NCI-H1694 (cell line): ENCODE results near the gene MXD1.
"Not testable (repeated sequence)": the region's sequence is repeated elsewhere in the genome, so short reads cannot be mapped to it uniquely, and the experiment has no call there.

Experiments
- DNase-seq: peaks from one replicate; lab custom pipeline; 2025; lab: John Stamatoyannopoulos, UW

MXD1 gene

DNA sequence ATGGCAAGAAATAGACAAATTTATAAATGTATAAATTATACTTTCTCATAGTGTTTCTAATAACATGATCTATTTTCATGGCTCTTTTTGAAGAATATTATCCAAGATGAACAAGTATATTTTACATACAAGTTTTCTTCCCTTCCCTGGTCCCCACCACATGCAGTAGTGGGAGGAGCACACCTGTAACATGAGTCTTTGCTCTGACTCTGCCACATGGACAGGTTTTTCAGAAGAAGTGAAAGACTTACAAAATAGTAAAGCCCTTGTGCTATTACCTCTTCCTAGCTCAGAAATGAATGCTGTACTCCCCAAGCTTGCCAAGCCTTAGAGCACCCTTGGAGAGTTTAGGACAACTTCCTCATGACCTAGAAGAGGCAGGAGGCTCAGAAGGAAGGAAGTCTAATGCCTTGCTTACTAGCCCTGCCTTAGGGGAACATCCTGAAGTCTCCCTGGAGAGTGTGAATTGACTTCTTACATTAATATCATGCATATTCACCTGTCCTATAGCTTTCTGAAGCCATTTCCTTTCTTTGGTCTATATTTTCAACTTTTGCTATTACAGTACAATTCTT is 18.4 kb downstream of the MXD1 start:
- no peak for DNase-seq

DNA sequence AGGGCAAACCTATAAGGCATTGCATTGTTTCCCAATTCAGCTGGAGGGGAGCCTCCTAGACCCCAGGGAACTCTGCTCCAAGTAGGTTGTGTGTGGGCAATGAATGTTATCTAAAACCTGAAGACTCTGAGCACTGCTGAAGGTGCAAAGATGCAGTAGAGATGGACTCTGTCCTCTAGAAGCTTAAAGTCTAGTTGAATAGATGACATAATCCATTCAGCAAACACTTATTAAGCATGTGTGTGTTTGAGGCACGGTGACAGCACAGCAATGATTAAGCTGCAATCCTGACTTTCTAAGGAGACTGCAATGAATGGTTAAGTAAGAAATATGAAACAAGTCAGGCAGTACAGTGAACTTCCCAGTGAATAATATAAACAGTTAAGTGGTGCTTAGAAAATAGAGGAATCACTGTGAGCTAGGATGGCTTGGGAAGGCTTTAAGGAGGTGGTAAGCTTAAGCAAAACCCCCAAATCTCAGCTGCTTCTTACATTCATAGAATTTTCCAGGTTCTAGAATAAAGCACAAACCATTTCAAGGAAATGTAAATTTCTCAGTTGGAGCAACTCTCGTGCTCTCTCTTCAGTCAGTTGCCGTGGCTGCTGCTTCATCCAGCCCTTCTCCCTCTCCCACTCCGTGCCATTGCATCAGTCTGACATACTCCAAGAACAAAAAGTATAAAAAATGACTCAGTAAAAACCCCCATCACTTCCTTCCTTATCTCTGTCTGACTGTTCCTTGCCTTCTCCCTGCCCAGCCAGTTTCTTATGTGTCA is 19.1 kb downstream of the MXD1 start:
- no peak for DNase-seq

DNA sequence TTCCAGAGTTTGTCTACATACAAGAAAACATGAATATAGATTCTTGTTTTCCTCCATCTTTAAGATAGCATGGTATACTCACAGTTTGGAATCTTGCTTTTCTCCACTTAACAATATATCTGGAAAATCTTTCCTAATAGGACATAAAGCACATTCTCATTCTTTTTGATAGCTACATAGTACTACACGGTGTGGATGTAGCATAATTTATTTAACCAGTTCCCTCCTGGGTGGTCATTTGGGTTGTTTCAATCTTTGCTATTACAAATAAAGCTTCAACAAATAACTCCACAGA is 19.7 kb downstream of the MXD1 start:
- no peak for DNase-seq

DNA sequence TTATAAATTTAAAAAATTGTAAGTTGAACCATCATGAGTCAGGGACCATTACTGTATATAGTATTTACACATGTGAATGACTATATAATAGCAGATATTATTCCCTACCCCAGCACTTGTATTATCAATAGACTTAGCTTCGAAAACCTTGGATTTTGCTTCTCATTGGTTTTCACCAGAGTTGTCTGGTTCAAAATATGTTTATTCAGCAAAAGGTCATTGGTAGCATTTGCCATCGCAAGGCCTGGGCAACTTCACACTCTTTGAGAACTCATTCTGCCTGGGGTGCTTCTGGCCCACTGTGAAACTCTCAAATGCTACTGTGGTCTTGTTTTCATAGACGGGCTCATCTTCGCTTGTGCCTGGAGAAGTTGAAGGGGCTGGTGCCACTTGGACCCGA is 20.1 kb downstream of the MXD1 start:
- no peak for DNase-seq

GRCh38 chr2:69936906-69937305 is 22.0 kb downstream of the MXD1 start:
- no peak for DNase-seq

DNA sequence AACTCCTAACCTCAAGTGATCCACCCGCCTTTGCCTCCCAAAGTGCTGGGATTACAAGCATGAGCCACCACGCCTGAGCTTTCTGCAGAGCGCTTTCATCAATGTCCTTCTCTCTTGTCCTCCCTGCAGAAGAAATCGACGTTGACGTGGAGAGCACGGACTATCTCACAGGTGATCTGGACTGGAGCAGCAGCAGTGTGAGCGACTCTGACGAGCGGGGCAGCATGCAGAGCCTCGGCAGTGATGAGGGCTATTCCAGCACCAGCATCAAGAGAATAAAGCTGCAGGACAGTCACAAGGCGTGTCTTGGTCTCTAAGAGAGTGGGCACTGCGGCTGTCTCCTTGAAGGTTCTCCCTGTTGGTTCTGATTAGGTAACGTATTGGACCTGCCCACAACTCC is 23.1 kb downstream of the MXD1 start:
- no peak for DNase-seq

- DNase-seq, result no peak
Measured at GRCh38 chr2:69939722-69940121, 24.8 kb downstream of the MXD1 start.

DNA sequence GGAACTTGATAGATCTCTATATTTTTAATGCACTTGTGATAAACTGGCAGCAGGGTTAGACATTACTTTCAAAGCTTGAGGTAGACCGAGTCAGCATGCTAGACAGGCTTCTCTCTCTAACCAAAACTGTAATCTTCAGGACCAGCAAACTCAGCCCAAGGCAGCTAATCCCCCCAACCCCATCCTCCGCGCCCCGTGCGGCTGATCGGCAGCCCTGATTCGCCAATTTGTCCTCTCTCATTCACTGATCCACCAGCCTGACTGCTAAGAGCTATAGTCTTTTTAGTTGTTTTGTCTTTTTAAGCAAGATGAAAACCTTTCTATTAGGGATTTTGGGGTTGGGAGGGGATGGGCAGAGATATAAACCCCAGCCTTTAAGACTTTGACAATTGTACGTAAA is 25.8 kb downstream of the MXD1 start:
- DNase-seq, result no peak

DNA sequence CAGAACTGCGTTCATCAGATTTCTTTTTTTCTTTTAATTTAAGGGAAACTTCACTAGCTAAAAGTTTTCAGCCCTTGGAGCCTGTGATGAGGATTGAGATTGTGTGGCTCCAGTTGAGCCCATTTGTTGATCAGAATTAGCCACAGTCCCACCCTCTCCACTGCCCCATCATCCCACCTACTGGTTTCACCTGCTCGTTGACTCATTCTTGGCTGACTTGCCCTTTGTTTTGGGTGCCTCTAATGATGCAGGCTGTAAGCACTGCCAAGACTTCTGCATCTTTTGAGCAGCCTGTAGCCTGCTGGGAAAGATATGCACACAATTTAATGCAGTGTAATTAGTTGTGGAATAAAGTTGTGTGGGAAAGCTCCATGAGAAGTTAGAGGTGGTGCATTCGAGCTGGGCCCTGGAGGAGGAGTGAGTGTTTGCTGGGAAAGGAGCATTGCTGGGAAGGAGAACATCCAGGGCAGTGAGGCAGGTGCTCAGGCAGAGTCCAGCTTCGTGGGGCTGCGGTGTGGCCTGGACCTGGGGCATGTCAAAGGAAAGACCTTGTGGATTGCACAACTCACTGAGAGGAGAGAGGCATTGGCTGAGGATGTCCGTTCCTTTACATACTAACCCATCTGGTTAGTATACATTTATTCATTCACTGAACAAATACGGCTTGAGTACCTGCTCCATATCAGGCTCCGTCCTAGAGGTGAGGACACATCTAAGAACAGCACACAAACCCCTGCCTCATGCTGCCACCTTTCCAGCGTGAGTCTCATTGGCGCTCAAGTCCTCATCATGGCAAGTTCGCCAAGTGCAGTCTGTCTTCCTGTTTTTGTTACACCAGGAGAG is 28.3 kb downstream of the MXD1 start:
- DNase-seq, result no peak

DNA sequence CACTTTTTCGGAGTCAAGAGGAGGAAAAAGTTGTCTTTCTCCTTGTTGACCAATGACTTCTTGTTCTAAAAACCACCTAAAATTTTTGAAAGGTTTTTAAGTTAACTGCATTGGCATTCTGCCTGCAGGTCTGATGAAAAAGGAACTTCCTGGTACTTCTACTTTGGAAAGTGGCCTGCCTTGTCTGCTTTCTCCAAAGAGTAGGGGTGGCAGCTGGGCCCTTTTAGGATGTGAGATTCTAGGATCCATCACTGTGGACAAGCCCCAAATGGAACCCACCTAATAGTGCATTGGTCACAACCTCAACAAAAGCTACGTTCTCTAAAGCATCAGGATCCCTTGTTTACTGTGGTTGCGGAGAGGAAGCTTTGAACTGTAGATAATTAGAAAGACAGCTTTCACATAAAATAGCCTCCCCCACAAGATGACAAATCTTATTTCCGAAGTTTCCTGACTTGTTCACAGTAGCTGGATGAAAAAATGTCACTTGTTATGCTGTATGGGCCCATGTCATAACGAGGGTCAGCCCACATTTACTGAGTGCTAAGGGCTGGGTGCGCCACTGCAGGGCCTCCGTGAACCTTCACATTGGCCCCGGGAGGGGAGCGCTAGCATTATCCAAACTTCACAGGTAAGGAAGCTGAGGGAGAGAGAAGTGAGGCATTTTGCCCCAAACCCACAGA is 29.1 kb downstream of the MXD1 start:
- DNase-seq, result no peak

DNA sequence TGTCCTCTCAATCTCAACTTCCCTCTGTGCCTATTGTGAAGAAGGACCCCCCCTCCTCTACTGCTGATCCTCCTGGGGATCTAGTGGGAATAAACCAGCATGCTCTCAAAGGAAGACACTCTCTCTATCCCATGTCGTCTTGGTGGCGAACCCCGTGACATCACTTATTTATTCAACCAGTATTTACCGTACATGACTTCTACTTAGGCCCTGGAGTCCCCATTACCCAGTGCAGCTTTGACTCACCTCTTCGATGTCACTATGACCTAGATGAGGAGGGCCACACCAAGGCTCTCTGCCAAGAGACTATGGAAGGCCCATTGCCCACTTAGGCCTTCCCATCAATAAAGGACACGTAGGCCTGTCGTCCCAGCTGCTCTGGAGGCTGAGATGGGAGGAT is 29.8 kb downstream of the MXD1 start:
- DNase-seq, result no peak

- no peak for DNase-seq
Measured at GRCh38 chr2:69945441-69945840, 30.5 kb downstream of the MXD1 start.

- DNase-seq, result no peak
Measured at GRCh38 chr2:69945941-69946340, 31.0 kb downstream of the MXD1 start.

DNA sequence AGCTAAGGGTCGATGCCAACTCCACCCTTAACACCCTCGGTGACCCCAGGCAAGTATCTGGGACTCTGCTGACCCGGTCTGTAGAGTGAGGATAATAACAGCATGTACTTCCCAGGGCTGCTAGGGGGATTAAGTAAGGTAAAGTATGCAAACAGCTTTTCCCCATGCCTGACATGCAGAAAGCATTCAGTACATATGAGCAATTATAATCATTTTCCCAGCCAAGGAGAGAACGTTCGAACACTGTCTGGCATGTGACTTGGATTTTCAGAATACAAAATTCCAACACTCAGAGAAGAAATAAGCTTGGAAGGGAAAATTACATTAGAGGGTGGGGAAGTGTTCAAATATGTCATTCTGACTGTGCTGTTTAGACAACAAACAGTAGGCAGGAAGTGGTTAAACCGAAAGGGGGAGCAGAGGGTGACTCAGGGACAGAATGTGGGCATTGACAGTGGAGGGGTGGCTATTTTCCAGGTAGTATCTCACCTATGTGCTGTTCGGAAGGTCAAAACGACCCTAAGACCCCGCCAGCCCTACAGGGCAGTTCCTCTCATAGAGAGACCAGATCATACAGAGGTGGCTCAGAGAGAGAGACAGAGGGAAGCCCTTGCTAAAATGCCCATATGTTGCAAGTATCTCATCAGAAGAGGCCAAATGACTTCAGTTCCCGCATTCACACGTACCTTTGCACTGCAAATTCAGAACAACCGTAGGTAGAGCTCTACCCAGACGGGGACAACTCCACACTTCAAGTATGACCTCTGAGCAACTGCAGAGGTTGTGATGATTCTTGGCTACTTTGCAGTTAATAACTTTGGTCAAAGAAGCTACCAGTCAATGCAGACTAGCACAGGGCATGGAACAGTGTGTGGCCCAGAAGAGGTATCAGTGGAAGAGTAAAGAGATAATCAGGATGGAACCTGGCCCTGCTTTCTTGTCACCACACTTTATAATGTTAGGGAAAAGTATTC is 31.7 kb downstream of the MXD1 start:
- no peak for DNase-seq

DNA sequence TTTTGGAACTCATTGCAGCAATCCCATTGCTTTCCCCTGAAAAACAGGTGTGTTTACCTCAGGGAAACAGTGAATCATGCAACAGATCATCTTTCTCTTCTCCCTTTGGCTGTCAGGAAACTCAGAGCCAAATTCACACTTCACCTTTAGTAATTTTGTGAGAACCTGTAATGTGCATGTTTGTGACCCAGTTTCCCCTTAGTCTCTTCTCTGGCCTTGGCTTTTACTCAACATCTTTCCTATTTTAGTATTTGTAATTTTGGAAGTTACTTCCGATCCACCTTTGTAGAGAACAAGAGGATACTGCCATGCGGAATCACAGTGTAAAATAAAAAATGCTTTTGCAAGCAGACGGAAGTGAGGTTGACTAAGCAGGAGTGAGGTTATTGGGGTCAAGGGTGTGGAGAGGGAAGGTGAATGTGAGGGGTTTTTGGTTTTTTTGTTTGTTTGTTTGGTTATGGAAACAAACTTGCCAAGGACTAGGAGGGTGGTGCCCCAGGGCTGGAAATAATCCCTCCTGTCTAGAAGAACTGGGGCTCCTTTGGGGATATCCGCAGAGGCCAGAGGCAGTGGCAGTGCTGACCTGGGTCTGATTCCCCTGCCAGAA is 32.5 kb downstream of the MXD1 start:
- no peak for DNase-seq

DNA sequence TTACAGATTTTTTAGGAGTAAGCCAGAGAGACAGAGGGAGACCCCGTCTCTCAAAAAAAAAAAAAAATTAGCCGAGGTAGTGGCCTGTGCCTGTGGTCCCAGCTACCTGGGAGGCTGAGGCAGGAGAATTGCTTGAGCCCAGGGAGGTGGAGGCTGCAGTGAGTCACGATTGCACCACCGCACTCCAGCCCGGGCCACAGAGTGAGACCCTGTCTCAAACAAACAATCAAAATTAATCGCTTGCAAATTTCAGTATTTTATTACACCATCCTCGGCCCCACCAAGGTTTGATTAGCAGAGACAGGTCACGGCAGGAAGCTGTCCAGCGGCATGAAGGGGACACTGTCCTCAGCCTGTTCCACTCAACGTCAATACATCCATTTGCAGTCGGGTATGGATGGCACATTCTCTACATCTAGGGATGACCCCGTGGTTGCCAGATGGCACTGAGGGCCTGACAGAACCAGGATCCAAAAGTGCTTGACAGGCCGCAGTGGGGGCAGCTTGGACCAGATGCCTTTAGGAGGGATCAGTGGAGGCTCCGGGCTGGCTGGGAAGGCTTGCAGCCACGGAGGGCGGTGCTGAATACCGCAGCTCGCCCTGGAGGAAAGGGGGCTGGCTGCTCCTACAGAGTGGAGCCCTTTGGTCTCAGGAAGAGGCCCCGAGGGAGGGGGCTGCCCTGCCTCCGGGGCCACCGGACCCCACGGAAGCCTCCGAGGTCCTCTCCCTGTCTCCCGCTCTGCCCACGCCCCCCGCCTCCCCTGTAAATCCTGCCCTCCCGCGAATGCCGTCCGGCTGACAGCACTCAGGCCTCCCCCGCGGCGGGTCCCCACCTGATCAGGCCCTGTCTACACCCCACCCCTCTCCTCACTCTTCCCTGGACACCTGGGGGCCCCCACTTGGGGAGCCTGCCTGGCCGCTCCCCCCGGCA is 33.4 kb downstream of the MXD1 start:
- DNase-seq, result no peak

GRCh38 chr2:69948963-69949645 is 34.2 kb downstream of the MXD1 start:
- no peak for DNase-seq

- DNase-seq, result no peak
Measured at GRCh38 chr2:69950241-69950640, 35.3 kb downstream of the MXD1 start.

DNA sequence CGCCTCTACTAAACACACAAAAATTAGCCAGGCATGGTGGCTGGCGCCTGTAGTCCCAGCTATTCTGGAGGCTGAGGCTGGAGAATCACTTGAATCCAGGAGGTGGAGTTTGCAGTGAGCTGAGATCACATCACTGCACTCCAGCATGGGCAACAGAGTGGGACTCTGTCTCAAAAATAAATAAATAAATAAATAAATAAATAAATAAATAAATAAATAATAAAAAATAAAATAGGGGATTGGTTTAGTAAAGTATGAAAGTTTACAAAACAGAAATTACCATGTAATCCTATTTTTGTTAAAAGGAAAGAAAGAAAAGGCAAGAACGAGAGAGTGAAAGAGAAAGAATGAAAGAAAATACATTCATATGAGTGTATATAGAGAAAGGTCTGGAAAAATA is 35.8 kb downstream of the MXD1 start:
- DNase-seq, result not testable (repeated sequence)
